ENCODE results near the gene MCM3.
A peak's percentile ranks its signal among the peaks of the same experiment; 100 is the strongest.

Gene MCM3

GRCh38 chr6:52303178-52303577 lies 18.6 kb upstream of the MCM3 start:
- no peak for FAIRE-seq
- no peak for DNase-seq (ENCODE audit: low spot score)

- no peak for FAIRE-seq
Observed at GRCh38 chr6:52301326-52301725, 16.8 kb upstream of the MCM3 start.

DNA sequence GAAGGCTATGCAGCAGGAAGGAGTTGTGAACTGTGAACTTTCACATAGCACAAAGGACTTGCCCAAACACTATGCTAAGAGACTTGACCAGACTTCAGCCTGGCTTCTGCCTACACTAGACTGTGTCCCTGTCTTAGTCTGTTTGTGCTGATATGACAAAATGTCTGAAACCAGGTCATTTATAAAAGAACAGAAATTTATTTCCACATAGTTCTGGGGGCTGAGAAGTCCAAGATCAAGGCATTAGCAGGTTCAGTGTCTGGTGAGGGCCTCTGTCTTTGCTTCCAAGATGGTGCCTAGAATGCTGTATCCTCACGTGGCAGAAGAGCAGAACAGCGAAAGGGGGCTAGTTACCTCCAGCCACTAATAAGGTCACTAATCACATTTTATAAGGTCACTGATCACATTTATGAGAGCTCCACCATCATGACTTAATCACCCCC lies 16.0 kb upstream of the MCM3 start:
- DNase-seq (ENCODE audit: low spot score), result no peak
- FAIRE-seq, result no peak

More at GRCh38 chr6:52301326-52301725, 16.8 kb upstream of the MCM3 start:
- DNase-seq (ENCODE audit: low spot score), result no peak

DNA sequence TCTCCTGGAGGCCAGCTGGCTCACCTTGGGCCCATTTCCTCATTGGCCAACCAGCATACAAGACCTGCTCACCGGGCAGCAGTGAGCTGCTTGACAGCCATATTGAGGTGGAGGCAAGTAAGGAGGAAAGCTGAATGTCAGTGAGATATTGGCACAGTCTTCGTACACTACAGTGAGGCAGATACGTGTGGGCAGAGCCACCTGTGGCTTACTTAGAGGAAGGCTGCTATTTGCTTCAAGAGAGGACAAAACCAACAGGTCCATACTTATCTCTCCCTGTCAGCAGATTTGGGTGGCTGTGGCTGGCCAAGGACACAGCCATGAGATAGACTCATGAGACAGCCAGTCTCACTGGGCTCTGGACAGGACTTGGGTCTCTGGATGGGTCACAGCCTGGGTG lies 15.1 kb upstream of the MCM3 start:
- FAIRE-seq (no peak), DNase-seq (ENCODE audit: low spot score) (no peak)

DNA sequence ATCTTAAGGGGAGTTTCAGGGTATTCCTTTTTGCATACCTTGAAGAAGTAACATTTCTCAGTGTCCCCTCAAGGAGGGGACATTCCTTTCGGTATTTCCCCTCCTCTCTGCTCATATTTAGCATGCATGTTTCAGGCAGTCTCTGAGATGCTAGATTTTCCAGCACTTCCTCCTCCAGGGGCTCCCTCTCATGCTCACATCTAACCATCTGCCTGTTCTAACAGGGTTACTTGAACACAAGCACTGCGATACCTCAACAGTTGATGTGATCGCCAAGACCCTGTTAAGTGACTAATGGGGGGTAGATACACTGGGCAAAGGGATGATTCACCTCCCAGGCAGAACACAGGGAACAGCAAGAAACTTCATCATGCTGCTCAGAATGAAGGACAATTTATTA lies 12.9 kb upstream of the MCM3 start:
- no peak for FAIRE-seq

DNA sequence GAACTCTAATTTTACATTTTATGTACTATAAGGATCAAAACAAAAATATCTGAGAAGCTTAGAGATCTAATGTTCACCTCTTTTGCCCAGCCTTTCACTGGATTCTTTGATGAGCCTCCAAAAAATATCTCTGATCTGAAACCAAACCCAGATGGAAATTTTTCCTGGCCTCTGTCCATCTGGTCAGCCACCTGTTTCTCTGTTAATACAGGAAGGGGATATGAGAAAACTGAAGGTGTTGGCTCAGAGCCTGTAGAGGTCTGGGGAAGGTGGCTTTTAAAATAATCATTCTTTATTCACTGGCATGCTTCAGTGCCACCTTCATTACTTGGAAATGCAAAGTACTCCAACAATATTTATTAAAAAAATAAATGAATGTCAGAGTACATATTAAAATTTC lies 8.5 kb upstream of the MCM3 start:
- no peak for FAIRE-seq
- no peak for DNase-seq (ENCODE audit: low spot score)

More for the DNA sequence above, 12.9 kb upstream of the MCM3 start:
- no peak for DNase-seq (ENCODE audit: low spot score)

DNA sequence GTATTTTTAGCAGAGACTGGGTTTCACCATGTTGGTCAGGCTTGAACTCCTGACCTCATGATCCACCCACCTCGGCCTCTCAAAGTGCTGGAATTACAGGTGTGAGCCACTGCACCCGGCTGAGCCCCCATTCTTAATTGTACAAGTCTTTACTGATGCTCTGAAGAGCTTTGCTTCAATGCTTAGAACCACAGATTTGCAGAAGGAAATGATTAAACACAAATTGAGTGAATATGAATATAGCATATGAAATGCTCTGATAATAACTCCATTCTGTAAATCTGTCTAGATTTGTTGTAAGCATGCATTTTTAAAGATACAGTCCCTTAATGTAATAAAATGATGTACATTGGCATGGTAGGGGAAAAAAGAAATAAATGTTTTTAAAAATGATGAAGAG lies 4.3 kb upstream of the MCM3 start:
- no peak for FAIRE-seq
- DNase-seq (ENCODE audit: low spot score), result no peak

GRCh38 chr6:52288216-52288615 lies 3.7 kb upstream of the MCM3 start:
- DNase-seq (ENCODE audit: low spot score), result no peak
- no peak for FAIRE-seq

- FAIRE-seq (peak; percentile 44), DNase-seq (ENCODE audit: low spot score) (peak; percentile 46)
Observed at GRCh38 chr6:52286798-52287432, 2.4 kb upstream of the MCM3 start.

GRCh38 chr6:52285177-52286068 lies 881 bp upstream of the MCM3 start:
- no peak for FAIRE-seq
- DNase-seq (ENCODE audit: low spot score), result no peak

- FAIRE-seq (no peak), DNase-seq (ENCODE audit: low spot score) (no peak)
Observed at GRCh38 chr6:52284131-52284459, 447 bp downstream of the MCM3 start.

DNA sequence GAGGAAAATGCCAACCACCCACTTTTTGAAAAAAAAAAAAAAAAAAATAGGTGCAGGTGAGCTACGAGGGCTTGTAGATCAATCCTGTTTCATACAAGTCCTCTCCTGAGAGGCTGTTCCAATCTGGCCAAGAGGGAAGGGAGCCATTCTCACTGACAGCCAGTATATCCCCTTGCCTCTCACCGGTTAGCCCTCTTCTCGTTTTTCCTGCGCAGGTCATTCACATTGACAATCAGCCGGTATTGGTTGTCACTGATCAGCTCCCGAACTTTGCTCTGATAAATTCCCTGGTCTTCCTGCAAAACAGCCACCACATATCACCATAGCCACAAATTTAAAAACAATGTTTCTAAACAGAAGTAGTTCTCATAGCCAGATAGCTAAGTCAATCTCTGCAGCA lies 1.4 kb downstream of the MCM3 start:
- FAIRE-seq (no peak), DNase-seq (ENCODE audit: low spot score) (no peak)

- DNase-seq (ENCODE audit: low spot score) (no peak), FAIRE-seq (no peak)
Observed at GRCh38 chr6:52276130-52276529, 8.4 kb downstream of the MCM3 start.

GRCh38 chr6:52271852-52272460 lies 12.6 kb downstream of the MCM3 start:
- FAIRE-seq (no peak), DNase-seq (ENCODE audit: low spot score) (no peak)

- peak; percentile 31 for DNase-seq (ENCODE audit: low spot score)
- FAIRE-seq, result no peak
Observed at GRCh38 chr6:52263709-52264540, 20.6 kb downstream of the MCM3 start.

- no peak for DNase-seq (ENCODE audit: low spot score)
- no peak for FAIRE-seq
Observed at GRCh38 chr6:52262620-52263344, 21.8 kb downstream of the MCM3 start.

GRCh38 chr6:52261229-52261628 lies 23.3 kb downstream of the MCM3 start:
- no peak for DNase-seq (ENCODE audit: low spot score)
- no peak for FAIRE-seq

- DNase-seq (ENCODE audit: low spot score), result no peak
- FAIRE-seq, result no peak
Observed at GRCh38 chr6:52260634-52261033, 23.9 kb downstream of the MCM3 start.

- FAIRE-seq (no peak), DNase-seq (ENCODE audit: low spot score) (no peak)
Observed at GRCh38 chr6:52255434-52255833, 29.1 kb downstream of the MCM3 start.

DNA sequence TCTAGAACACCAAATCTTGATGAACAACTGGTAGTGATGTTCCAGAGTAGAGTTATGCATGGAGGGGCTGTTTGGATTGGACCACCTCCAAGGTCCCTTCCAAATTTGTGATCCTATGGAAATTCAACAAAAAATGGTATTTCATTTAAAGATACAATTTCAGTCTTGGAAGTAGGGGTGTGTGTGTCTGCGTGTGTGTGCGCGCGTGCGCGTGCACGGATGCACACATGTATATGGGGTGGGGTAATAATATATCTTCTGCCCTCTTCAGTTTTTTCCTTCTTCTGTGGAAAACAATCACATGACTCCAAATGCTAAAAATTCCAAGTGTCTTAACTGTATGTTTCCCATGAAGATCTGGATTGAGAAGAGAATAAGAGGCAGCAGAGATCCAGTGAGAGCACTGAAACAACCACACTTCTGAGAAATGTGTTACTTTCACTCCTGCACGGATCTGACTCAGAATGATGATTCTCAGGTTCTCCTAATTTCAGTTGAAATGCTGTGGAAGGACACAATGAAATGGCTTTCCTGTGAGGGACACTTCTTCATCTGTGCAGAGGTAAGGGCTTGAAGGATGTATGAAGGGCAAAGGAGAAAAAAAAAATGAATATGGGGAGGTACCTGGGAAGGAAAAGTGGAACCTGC lies 29.7 kb downstream of the MCM3 start:
- no peak for FAIRE-seq

More for the DNA sequence above, 29.7 kb downstream of the MCM3 start:
- DNase-seq (ENCODE audit: low spot score), result no peak
